SH-SY5Y (cell line): ENCODE measurements around the gene PITRM1.

Experiments used
- GATA2 ChIP-seq: IDR thresholded peaks from 2 replicates; pipeline ENCODE4 v1.6.1; 2011; ENCODE audit warnings: mild to moderate bottlenecking, low read depth, low read length
- GATA3 ChIP-seq: IDR thresholded peaks from 2 replicates; pipeline ENCODE4 v1.6.1; 2011; ENCODE audit warnings: low read depth, mild to moderate bottlenecking, low read length, moderate library complexity

DNA sequence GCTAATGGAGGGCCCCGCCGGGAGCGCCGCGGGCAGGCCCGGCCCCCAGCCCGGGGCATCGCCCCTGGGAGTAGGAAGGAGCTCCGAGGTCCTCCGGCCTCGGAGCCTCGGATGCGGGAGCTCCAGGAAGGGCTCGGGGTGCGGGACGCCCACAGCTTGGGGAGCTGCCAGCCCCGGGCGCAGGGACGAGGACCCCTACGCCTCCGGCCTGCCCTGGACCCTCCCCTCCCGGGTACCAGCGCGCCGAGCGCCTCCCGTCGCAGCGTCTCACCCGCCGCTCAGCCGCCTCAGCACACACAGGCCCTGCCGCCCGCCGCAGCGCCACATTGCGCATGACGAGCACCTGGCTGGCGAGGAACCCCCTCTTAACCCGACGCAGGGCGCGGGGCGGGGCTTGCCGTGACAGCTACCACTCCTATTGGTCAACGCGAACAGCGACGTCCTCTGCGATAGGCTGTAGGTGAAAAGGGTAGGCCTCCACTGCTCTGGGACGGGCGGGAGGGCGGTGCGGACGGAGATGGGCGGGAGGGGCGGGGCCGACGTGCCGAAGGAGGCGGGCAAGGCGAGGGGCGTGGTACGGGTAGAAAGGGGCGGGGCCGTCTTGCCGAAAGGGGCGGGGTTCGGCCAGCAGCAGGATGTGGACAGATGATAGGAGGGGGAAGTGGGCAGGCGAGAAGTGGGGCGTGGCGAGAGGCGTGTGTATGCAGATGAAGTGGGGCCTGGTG, at the start of gene PITRM1:
- no peak for TF ChIP-seq GATA3
- no peak for TF ChIP-seq GATA2
